Activated CD8-positive, alpha-beta memory T cell treated with anti-CD3 and anti-CD28 coated beads for 48 hours (primary cell): ENCODE measurements around the gene DAZ2.
"Not testable (repeated sequence)": the region's sequence is repeated elsewhere in the genome, so short reads cannot be mapped to it uniquely, and the experiment has no call there.

Experiments
- DNase-seq, 3 experiments: peaks; one replicate each; pipeline ENCODE4 v3.0.0-alpha.2; 2020; ENCODE audit warnings: low read depth in 2 of 3, low spot score in 2 of 3

The DAZ2 gene, protein sequence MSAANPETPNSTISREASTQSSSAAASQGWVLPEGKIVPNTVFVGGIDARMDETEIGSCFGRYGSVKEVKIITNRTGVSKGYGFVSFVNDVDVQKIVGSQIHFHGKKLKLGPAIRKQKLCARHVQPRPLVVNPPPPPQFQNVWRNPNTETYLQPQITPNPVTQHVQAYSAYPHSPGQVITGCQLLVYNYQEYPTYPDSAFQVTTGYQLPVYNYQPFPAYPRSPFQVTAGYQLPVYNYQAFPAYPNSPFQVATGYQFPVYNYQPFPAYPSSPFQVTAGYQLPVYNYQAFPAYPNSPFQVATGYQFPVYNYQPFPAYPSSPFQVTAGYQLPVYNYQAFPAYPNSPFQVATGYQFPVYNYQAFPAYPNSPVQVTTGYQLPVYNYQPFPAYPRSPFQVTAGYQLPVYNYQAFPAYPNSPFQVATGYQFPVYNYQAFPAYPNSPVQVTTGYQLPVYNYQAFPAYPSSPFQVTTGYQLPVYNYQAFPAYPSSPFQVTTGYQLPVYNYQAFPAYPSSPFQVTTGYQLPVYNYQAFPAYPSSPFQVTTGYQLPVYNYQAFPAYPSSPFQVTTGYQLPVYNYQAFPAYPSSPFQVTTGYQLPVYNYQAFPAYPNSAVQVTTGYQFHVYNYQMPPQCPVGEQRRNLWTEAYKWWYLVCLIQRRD

DNA sequence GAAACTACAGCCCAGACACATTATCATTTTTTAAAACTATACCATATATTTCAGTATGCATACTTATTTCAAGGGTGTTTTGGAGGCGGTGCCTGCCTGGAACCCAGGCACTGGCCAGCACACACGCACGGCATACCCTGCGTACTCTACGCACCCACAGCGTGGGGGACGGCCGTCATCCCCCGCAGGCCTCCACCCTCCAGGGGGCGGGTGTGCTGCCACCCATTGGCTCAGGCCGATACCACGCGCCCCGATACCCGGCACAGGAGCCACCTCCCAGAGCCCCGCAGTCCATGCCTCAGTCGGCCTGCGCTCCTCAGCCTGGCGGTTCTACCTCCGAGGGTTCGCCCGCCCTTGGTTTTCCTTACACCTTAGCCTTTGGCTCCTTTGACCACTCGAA lies at the start of gene DAZ2:
DAZ2 (plus strand) TSS at position 301 of the 400 bp plus-strand sequence. CDS start 208 bp downstream, outside the sequence.
- DNase-seq: not testable (repeated sequence)

GRCh38 chrY:23198908-23199307 lies 20.4 kb upstream of the DAZ2 start, which contains the start of gene DAZ1:
Gene DAZ1 (minus strand): TSS chrY:23199008. CDS start chrY:23198800, 208 bp downstream.
- DNase-seq: not testable (repeated sequence)

GRCh38 chrY:23207455-23207854 lies 11.9 kb upstream of the DAZ2 start:
- DNase-seq: not testable (repeated sequence)

DNA sequence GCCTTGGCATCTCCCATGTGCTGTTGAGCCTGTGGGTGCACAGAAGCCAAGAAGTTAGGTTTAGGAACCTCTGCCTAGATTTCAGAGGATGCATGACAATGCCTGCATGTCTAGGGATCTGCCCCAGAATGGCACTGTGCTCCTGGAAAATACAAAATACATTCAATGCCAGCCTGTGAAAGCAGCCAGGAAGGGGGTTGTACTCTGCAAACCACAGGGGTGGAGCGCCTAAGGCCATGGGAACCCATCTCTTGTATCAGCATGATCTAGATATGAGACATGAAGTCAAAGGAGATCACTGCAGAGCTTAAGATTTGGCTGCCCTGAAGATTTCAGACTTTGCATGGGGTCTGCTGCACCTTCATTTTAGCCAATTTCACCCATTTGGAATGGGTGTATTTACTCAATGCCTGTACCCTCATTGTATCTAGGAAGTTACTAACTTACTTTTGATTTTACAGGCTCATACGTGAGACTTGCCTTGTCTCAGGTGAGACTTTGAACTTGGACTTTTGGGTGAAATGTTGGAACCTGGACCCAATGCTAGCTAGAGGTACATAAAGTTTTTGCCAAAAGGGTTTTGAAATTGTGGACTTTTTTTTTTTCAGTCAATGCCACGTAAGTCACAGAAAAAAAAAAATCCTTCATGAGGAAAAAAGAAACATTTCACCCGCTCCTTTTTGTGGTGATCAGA lies 9.4 kb upstream of the DAZ2 start:
- not testable (repeated sequence) for DNase-seq

DNA sequence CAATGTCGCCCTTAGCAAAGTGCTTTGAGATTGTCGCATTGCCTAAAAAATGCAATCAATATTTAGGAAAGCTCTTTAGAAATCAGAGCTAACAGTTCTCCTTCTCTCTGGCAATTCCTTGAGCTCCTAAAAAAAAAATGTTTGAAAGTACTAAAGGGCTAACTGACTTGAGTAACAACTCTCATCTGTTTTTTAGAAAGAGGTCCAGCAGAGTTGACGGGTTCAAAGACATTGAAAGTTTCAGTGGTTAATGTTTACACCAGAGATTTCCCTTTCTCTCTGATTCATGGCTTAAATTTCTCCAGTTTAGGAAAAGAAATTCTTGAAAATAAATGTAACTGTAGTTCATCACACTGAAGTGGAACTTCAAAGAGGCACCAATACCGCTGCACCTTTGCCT lies 8.7 kb upstream of the DAZ2 start:
- not testable (repeated sequence) for DNase-seq
